Peyer's patch (tissue), 4 donors: ENCODE data around the gene PSMD7. TPM values are rescaled to one million over a fixed set of nuclear protein-coding genes. Genes with fewer than 3 reads are reported as not detected.
A peak's percentile ranks its signal among the peaks of the same experiment; 100 is the strongest.

Experiments used
- DNase-seq, 3 donors: peaks; one replicate each; pipeline ENCODE4 v3.0.0-alpha.2; 2017 to 2019
- H3K27ac ChIP-seq, 4 donors: fragments of 200-600 bp; sonication (generic); one replicate each; pipeline ENCODE4 v1.5.1; 2016 to 2019
- H3K27me3 ChIP-seq, 2 donors: fragments of 200-600 bp; sonication (generic); one replicate each; pipeline ENCODE4 v1.5.1; 2019
- H3K36me3 ChIP-seq, 3 donors: fragments of 200-600 bp; sonication (generic); one replicate each; pipeline ENCODE4 v1.5.1; 2016 to 2019
- H3K4me1 ChIP-seq, 4 donors: fragments of 200-600 bp; sonication (generic); one replicate each; pipeline ENCODE4 v1.5.1; 2016 to 2019
- H3K4me3 ChIP-seq, 4 donors: fragments of 200-600 bp; sonication (generic); 1 replicate in 3 of 4; 2 replicates in 1 of 4; pipeline ENCODE4 v1.5.1; 2016 to 2019; ENCODE audit warnings: mild to moderate bottlenecking in 1 of 4
- H3K9me3 ChIP-seq, 4 donors: fragments of 200-600 bp; sonication (generic); one replicate each; pipeline ENCODE4 v1.5.1; 2016 to 2019; ENCODE audit warnings: mild to moderate bottlenecking in 1 of 4
- POLR2A ChIP-seq, 2 donors: fragments of 450-650 bp; IDR thresholded peaks; one replicate each; pipeline ENCODE4 v1.5.1; 2017; ENCODE audit warnings: antibody characterized with exemption in 2 of 2, mild to moderate bottlenecking in 2 of 2, moderate library complexity in 2 of 2
- total RNA-seq, 4 donors: library from RNA; depleted of rRNA; stranded (reverse); fragments of >200 nt; gene quantifications; one replicate each; pipeline ENCODE4 v1.1.0, GENCODE V29; 2016
- TF ChIP-seq, protein P1 (sequence below), 6 experiments: fragments of 450-650 bp in 4 of 6; fragments of 200-600 bp in 2 of 6; sonication (generic) in 1 of 6; IDR thresholded peaks; one replicate each; pipeline ENCODE4 v1.5.1; 2017 to 2019; ENCODE audit warnings: antibody characterized with exemption in 6 of 6, mild to moderate bottlenecking in 3 of 6, moderate library complexity in 1 of 6

Gene PSMD7
- total RNA-seq, 4 donors from 2014 or later: 43.3 to 62.5 (median 53.9) TPM

DNA sequence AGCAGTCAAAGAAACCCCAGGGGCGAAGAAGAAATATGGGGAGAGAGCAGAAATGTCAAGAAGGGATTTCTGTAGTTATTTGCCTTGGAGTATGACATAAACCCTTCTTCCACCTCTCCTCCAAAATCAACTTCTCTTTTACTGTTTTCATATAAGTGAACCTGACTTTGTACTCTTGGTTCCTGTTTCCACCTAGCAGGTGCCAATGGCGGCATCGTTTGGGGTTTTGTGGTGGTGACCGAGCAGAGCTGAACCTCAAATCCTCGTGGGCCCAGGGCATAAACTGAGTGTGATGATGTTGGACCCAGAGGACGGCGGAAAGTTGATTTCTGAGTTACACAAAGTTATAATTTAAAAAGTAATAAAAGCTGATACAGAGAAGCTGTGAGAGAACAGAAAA is 39.6 kb upstream of the PSMD7 start:
- Histone ChIP-seq H3K9me3 (no peaks in the 10 kb centered on the region), H3K4me1 (no peaks in the 10 kb centered on the region), H3K36me3 (no peaks in the 10 kb centered on the region), H3K27ac (no peak overlapping the region), H3K27me3 (no peaks in the 10 kb centered on the region), H3K4me3 (no peak overlapping the region)
- peak in 1 of 3 donors; percentile 21 for DNase-seq
- TF ChIP-seq, protein P1, sequence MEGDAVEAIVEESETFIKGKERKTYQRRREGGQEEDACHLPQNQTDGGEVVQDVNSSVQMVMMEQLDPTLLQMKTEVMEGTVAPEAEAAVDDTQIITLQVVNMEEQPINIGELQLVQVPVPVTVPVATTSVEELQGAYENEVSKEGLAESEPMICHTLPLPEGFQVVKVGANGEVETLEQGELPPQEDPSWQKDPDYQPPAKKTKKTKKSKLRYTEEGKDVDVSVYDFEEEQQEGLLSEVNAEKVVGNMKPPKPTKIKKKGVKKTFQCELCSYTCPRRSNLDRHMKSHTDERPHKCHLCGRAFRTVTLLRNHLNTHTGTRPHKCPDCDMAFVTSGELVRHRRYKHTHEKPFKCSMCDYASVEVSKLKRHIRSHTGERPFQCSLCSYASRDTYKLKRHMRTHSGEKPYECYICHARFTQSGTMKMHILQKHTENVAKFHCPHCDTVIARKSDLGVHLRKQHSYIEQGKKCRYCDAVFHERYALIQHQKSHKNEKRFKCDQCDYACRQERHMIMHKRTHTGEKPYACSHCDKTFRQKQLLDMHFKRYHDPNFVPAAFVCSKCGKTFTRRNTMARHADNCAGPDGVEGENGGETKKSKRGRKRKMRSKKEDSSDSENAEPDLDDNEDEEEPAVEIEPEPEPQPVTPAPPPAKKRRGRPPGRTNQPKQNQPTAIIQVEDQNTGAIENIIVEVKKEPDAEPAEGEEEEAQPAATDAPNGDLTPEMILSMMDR (IDR thresholded peaks at IDR 0.05): no peak
- no peak for TF ChIP-seq POLR2A (IDR thresholded peaks at IDR 0.05)

DNA sequence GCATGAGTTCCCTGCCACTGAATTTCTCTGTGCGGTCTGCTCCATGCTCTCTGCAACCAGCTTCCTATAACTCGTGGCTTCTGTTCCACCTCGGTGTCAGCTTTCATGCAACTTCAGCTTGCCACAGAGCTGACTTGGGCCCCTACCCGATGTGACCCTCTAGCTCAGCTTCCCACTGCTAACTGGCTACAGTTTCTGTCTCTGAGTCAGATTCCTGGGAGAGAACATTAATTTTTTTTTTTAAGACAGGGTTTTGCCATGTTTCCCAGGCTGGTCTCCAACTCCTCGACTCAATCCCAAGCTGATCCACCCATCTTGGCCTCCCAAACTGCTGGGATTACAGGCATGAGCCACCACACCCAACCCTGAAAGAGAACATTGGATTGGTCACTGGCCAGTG is 35.5 kb upstream of the PSMD7 start:
- H3K4me3 ChIP-seq: no peak overlapping the region
- H3K27ac ChIP-seq: no peak overlapping the region
- no peaks in the 10 kb centered on the region for H3K27me3 ChIP-seq
- H3K36me3 ChIP-seq: no peaks in the 10 kb centered on the region
- no peaks in the 10 kb centered on the region for H3K9me3 ChIP-seq
- H3K4me1 ChIP-seq: no peaks in the 10 kb centered on the region
- TF ChIP-seq, protein P1 (IDR thresholded peaks at IDR 0.05): no peak
- no peak for TF ChIP-seq POLR2A (IDR thresholded peaks at IDR 0.05)
- no peak for DNase-seq

DNA sequence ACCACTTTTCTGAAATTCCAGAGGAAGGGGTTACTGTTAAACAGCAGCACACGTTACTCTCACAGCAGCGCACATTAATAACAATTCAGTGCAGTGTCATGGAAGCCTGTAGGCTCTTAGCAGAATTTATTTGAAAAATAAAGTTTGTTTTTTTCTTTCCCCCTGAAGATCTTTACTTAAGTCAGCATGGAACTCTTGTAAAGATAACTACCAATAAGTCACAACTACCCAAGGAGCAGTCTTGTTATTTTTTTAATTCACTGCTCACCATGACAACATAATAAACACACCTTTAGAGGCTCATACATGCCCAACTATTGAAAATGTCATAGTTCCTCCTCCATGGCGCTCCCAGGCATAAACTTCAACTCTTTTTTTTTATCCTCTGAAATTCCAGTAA is 31.8 kb upstream of the PSMD7 start:
- no peak overlapping the region for H3K4me3 ChIP-seq
- no peak overlapping the region for H3K27ac ChIP-seq
- no peaks in the 10 kb centered on the region for H3K27me3 ChIP-seq
- H3K9me3 ChIP-seq: no peaks in the 10 kb centered on the region
- no peaks in the 10 kb centered on the region for H3K36me3 ChIP-seq
- DNase-seq: no peak
- no peak for TF ChIP-seq POLR2A (IDR thresholded peaks at IDR 0.05)
- TF ChIP-seq, protein P1 (IDR thresholded peaks at IDR 0.05): no peak
- H3K4me1 ChIP-seq: no peaks in the 10 kb centered on the region

DNA sequence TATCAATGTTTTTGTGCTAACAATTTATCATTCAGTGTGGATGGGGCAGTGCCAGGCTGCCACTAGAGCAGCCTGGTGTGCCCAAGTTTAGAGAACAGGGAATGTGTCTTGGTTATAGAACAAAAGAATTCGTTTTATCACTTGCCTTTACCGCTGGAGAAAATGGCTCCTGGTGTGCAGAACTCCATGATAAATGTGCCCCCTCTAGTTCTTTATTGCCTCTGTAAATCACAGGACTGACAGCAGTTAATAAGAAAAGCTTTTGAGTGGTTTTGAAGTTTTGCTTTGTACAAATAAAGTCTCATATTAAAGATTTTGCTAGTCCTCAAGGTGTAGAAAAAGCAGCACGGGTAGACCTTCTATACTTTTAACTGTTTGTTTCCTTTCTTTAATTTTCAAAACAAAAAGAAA is 28.2 kb upstream of the PSMD7 start:
- Histone ChIP-seq H3K27me3 (no peaks in the 10 kb centered on the region), H3K4me1 (no peaks in the 10 kb centered on the region), H3K9me3 (no peaks in the 10 kb centered on the region), H3K36me3 (no peaks in the 10 kb centered on the region), H3K4me3 (no peak overlapping the region), H3K27ac (no peak overlapping the region)
- no peak for DNase-seq
- TF ChIP-seq POLR2A (IDR thresholded peaks at IDR 0.05): no peak
- TF ChIP-seq, protein P1 (IDR thresholded peaks at IDR 0.05): no peak

DNA sequence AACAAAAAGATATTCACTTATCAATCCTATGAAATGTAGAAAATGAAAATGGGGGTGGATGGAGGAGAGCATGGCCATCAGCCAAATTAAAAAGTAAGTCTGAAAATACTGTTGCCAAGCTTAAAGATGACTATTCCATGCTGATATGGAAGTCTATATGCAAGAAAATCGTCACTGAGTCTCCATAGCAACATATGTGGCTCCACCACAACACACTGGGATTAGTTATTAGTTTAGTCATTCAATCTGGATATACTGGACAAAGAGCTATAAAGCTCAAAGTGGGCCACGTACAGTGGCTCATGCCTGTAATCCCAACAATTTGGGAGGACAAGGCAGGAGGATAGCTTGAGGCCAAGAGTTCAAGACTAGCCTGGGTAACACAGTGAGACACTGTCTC is 24.7 kb upstream of the PSMD7 start:
- no peaks in the 10 kb centered on the region for H3K9me3 ChIP-seq
- H3K36me3 ChIP-seq: no peaks in the 10 kb centered on the region
- H3K4me3 ChIP-seq: no peak overlapping the region
- H3K4me1 ChIP-seq: no peaks in the 10 kb centered on the region
- DNase-seq: no peak
- no peaks in the 10 kb centered on the region for H3K27me3 ChIP-seq
- no peak overlapping the region for H3K27ac ChIP-seq
- TF ChIP-seq, protein P1 (IDR thresholded peaks at IDR 0.05): no peak
- no peak for TF ChIP-seq POLR2A (IDR thresholded peaks at IDR 0.05)

DNA sequence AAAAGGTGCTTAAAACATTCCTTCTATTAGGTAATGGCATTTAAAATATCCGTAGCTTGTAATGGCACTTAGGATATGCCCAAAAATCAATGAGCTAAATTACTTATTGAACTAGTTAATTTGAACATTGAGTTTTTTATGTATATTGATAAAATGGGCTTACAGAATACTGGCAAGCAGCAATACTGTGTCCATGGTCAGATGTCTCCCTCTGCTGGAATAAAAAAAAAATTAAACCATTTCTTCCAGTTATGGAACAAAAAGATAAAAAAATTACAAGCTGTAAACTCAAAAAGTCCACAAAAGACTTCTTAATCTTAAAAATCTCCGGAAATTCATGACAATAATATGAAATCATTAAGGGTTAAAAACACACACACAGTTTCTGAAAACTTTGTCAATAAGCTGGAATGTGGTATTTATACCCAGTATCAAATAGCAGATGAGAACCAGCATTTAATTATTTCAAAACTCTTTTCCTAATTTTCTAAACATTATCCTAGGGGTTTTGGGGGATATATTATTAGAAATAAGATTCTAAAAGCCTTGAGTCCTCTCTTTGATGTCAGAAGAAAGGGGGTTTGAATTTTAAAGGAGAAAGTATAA is 21.5 kb upstream of the PSMD7 start:
- Histone ChIP-seq H3K4me1 (no peaks in the 10 kb centered on the region), H3K4me3 (no peak overlapping the region), H3K36me3 (no peaks in the 10 kb centered on the region), H3K27ac (no peak overlapping the region), H3K27me3 (no peaks in the 10 kb centered on the region), H3K9me3 (no peaks in the 10 kb centered on the region)
- no peak for DNase-seq
- TF ChIP-seq, protein P1 (IDR thresholded peaks at IDR 0.05): peak in 3 of 6 experiments; percentile 19 to 26 (median 25)
- TF ChIP-seq POLR2A (IDR thresholded peaks at IDR 0.05): no peak
